ENCODE data around the gene RPS19BP1.
A peak's percentile ranks its signal among the peaks of the same experiment; 100 is the strongest.

RPS19BP1 gene, protein sequence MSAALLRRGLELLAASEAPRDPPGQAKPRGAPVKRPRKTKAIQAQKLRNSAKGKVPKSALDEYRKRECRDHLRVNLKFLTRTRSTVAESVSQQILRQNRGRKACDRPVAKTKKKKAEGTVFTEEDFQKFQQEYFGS

GRCh38 chr22:39532215-39533073, at the start of gene RPS19BP1:
Gene RPS19BP1, minus strand, starts transcription at chr22:39532748. Its CDS starts 10 bp downstream, at chr22:39532738.
- peak; percentile 99 for DNase-seq

DNA sequence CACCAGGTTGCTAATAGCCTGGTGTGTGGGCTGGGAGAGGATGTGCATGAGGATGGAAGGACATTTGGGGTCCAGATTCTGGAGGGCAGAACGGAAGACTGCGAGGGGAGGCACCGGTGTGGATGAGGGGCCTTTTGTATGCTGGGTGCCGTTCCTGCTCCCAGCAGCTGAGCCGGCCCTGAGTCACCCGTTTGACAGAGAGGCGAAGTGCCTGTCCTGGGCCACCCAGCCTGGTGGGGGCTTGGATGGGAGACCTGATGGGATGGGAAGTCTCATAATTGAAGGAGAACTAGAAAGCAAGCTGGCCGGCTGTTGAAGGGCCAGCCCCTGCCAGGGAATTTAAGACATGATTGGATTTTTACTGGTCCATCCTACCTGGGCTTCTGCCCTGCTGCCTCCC, 48.8 kb upstream of the RPS19BP1 start:
- no peak for DNase-seq

- no peak for DNase-seq
Observed at GRCh38 chr22:39580795-39581194, 48.2 kb upstream of the RPS19BP1 start.

GRCh38 chr22:39580006-39580441, 47.5 kb upstream of the RPS19BP1 start:
- no peak for DNase-seq

DNA sequence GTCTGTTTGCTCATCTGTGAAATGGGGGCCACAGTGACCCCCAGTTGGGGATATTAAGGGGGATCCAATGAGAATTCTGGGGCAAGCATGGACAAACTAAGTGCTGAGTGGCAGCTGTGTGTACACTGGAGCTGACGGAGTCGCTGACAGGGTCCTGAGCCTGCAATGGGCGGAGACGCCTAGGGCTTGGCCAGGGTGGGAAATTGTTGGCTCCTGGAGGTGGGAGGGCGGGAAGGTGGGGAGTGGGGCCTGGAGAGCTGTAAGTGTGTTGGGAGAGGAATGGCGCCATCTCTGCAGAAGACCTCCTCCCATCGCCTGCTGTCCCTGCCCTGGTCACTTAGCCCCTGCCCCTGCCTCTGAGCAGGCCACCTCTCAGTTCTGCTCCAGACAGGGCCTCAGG, 45.4 kb upstream of the RPS19BP1 start:
- no peak for DNase-seq

- DNase-seq = no peak
Observed at GRCh38 chr22:39577366-39577765, 44.8 kb upstream of the RPS19BP1 start.

DNA sequence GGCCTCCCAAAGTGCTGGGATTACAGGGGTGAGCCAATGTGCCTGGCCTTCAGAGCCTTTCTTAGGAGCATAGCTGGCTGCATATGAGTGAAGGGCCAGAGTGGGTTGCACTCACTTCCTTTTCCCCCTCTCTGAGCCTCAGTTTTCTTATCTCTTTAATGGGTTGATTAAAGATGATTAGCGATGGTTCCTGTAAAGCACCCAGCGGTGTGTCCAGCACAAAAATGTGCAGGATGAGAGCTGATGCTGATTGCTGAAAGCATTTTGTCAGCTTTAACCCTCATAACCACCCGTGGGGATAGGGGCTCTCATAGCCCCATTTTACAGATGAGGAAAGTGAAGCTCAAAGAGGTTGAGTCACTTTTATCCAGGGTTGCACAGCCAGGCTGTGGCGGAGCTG, 43.5 kb upstream of the RPS19BP1 start:
- no peak for DNase-seq

DNA sequence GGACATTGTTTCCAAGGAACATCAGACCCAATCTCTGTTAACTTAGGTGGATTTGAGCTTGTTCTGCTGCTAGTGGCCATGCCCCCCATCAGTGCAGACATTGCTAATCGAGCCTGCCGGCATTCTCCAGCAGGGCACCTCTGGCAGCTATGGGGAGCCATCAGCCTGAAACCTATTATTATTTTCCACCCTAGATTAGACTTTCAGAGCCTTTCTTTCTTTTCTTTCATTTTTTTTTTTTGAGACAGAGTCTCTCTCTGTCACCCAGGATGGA, 42.9 kb upstream of the RPS19BP1 start:
- DNase-seq = no peak

- peak; percentile 75 for DNase-seq
Observed at GRCh38 chr22:39574779-39575551, 42.4 kb upstream of the RPS19BP1 start.

GRCh38 chr22:39571538-39571937, 39.0 kb upstream of the RPS19BP1 start:
- no peak for DNase-seq

DNA sequence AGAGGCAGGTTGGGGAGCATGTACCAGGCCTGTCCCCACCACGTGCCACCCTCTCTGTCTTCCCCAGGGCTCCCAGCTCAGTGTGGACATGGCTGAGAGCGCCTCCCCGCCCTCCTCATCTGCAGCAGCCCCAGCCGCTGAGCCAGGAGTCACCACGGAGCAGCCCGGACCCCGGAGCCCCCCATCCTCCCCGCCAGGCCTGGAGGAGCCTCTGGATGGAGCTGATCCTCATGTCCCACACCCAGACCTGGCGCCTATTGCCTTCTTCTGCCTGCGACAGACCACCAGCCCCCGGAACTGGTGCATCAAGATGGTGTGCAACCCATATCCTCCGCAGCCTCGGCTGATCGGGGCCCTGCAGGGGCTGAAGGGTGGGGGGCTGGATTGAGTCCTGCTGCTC, 38.1 kb upstream of the RPS19BP1 start, which contains the start of gene CACNA1I:
Gene CACNA1I, plus strand, starts transcription at position 89 of the 400 bp plus-strand sequence. Its CDS starts 0 bp downstream, at position 89.
- no peak for DNase-seq

GRCh38 chr22:39570226-39570625, 37.7 kb upstream of the RPS19BP1 start:
- no peak for DNase-seq

DNA sequence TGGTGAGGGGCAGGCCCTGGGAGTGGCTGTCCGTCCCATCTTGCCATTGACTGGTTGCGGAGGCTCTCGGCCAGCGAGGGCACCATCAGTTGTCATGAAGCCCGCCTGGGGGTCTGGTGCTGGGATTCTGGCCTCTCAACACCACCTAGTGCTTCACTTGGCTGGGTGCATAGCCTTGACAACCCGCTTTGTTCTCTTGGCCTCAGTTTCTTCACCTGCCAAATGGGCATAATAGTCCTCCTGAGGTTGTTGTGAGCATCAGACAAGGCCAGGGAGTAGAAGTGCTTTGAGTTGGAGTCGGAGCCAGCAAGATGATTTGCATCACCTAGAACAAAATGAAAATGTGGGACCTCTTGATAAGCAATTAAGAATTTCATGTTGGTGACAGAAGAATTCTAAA, 36.5 kb upstream of the RPS19BP1 start:
- no peak for DNase-seq

DNA sequence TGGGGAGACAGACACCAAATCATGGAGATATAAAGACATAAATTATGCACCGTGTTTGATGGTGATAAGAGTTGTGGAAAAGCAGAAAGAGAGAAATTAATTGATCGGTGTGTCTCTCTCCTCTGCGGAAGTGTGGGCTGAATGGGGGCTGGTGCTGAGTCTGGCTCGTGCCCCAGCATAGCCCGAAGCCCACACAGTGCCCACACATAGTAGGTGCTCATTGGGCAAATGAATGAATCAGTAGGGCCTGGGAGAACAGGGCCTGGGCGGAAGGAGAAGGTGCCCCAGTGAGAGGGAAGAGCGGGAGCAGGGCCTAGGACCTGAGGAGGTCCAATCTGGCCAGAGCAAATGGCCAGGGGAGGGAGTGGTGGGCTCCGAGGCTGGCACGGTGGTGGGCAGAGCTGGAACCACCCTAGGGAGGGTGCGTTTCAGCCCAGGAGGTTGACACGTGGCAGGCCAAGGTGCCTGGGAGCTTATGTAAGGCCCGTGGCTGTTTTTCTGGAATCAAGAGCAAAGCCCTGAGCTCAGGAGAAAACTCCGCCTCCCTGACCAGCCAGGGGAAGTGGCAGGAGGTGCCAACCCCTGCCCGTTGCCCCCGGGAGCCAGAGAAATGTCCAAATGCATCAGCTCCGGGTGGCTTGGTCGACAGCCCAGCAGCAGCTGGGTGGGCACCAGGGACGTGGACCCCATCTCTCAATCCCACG, 35.9 kb upstream of the RPS19BP1 start:
- DNase-seq = no peak

GRCh38 chr22:39567135-39567946, 34.8 kb upstream of the RPS19BP1 start:
- no peak for DNase-seq

- no peak for DNase-seq
Observed at GRCh38 chr22:39565414-39565944, 32.9 kb upstream of the RPS19BP1 start.

- DNase-seq = no peak
Observed at GRCh38 chr22:39563571-39564428, 31.3 kb upstream of the RPS19BP1 start.

DNA sequence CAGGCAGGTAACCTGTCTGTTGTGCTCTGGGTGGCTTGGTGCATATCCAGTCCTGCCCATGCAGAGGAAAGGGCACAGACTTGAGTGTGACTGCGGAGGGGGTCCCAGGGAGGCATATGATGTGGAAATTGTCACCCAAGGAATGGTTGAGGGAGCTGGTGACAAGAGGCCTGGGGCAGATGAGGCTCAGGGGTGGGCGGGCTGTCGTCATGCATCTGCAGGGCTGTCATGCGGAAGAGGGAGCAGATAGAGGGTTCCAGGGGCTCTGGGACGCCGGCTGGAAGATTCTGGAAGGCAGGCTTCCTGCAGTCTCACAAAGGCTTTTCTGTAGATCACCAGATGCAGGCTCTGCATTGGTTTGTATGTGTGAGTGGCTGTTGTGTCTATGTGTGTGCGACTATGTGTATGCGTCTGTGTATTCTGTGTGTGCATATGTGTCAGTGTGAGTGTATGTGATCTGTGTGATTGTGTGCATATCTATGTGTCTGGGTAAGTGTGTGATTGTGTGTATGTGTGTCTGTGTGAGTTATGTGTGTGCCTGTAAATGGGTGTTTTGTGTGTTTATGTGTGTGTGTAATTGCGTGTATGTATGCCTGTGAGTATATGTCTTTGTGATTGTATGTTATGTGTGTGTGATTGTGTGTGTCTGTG, 30.4 kb upstream of the RPS19BP1 start:
- DNase-seq = no peak

DNA sequence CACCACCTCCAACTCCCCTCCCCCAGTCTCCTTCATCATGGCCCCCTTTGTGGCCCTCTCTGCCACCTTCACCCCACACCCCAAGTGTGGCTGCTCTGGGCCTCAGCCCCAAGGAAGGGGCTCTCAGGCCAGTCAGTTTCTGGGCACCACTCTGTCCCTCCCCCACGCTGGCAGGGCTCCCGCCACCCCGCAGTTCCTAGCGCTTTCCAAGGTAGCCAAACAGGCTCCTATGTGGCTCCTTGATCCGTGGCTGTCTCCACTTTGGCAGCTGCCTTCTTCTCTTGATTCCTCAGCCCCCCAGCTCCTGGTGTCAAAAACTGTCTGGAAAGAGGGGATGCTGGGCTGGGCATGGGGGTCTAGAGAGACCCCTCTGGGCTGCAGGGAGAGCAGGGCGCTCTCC, 27.6 kb upstream of the RPS19BP1 start:
- DNase-seq = no peak

DNA sequence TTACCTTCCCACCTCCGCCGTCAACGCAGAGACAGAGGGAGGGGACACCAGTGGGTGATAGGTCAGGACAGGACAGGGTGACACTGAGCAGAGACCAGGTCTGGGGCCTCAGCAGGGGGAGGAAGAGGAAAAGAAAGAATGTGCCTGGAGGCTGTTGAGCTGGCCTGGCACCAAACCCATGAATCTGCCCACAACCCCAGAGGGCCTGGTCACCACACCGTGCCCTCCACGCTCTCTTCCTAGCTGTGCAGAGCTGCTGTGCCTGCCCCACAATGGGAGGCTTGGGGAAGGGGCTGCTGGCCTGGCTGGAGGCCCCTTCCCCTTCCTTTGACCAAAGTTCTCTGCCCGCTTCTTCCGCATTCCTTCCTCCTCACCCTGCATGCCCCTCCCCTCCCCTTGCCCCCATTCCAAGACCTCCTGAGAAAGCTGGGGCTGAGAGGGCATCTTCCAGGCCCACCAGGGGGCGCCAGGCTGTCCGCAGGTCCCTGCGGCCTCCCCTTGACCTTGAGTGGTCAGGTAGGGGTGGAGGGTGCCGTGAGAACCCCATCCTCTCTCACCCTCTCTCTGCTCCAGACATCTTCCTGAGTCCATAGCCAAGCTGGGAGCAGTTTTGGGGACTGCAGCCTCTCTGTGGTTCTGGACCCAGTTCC, 27.0 kb upstream of the RPS19BP1 start:
- DNase-seq = no peak

Data from amniotic stem cell (primary cell).